ENCODE measurements around the gene STK32B.

DNA sequence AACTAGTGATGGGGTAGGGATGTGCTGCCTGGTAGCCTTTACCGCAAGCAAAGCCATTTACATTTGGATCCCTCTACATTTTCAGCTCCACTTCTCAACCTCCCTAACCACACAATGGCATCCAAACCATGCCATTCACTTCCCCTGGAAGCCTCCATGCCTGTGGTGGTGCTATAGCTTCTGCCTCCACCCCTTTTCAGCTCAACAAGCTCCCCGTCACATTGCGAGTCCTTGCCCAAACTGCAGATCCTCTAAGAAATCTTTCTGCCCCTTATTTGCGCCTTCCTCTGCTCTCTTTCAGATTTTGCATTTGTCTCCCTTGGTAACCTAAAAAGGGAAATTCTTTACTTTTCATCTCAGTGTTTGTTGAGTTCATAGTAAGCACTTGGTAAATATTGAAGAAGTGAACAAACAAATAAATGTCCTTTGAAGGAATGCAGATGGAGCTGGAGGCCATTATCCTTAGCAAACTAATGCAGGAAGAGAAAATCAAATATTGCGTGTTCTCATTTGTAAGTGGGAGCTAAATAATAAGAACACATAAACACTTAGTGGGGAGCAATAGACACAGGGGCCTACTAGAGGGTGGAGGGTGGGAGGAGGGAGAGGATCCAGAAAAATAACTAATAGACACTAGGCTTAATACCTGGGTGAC, 38.9 kb upstream of the STK32B start:
- TF ChIP-seq TCF3 (CRISPR knock-in tag; IDR thresholded peaks at IDR 0.05), result no peak
- TF ChIP-seq EP300 (IDR thresholded peaks at IDR 0.05; ENCODE audit: low read length), result no peak
- TF ChIP-seq, protein P1, sequence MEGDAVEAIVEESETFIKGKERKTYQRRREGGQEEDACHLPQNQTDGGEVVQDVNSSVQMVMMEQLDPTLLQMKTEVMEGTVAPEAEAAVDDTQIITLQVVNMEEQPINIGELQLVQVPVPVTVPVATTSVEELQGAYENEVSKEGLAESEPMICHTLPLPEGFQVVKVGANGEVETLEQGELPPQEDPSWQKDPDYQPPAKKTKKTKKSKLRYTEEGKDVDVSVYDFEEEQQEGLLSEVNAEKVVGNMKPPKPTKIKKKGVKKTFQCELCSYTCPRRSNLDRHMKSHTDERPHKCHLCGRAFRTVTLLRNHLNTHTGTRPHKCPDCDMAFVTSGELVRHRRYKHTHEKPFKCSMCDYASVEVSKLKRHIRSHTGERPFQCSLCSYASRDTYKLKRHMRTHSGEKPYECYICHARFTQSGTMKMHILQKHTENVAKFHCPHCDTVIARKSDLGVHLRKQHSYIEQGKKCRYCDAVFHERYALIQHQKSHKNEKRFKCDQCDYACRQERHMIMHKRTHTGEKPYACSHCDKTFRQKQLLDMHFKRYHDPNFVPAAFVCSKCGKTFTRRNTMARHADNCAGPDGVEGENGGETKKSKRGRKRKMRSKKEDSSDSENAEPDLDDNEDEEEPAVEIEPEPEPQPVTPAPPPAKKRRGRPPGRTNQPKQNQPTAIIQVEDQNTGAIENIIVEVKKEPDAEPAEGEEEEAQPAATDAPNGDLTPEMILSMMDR (IDR thresholded peaks at IDR 0.05 in 2 of 3, conservative IDR thresholded peaks at IDR 0.05 in 1 of 3; ENCODE audit: insufficient read depth in 2 of 3, low read depth in 1 of 3, low read length in 3 of 3), result no peak
- TF ChIP-seq MEF2D (tag; conservative IDR thresholded peaks at IDR 0.05; ENCODE audit: low read depth), result no peak
- TF ChIP-seq TOE1 (IDR thresholded peaks at IDR 0.05; ENCODE audit: borderline replicate concordance), result no peak
- no peak for TF ChIP-seq TOE1 (CRISPR knock-in tag; IDR thresholded peaks at IDR 0.05; ENCODE audit: borderline replicate concordance, low read depth)
- TF ChIP-seq, protein P2, sequence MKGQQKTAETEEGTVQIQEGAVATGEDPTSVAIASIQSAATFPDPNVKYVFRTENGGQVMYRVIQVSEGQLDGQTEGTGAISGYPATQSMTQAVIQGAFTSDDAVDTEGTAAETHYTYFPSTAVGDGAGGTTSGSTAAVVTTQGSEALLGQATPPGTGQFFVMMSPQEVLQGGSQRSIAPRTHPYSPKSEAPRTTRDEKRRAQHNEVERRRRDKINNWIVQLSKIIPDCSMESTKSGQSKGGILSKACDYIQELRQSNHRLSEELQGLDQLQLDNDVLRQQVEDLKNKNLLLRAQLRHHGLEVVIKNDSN (CRISPR knock-in tag; IDR thresholded peaks at IDR 0.05), result no peak
- TF ChIP-seq NFYB (IDR thresholded peaks at IDR 0.05; ENCODE audit: extremely low read depth, insufficient read length), result no peak
- no peak for TF ChIP-seq CEBPB (tag; IDR thresholded peaks at IDR 0.05)
